ENCODE results near the gene GRIP2.

The GRIP2 gene

DNA sequence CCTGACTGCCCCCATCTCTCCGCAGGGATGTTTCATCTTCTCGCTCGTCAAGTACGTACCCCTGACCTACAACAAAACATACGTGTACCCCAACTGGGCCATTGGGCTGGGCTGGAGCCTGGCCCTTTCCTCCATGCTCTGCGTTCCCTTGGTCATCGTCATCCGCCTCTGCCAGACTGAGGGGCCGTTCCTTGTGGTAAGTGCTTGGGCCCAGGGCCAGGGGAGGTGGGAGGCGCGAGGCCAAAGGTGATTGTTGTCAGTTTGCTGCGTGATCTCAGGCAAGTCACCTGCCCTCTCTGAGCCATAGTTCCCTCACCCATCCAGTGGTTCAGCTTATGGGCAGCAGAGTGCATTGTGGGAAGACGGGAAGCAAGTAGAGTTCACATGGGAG, 58.5 kb downstream of the GRIP2 start:
- no peak for DNase-seq

DNA sequence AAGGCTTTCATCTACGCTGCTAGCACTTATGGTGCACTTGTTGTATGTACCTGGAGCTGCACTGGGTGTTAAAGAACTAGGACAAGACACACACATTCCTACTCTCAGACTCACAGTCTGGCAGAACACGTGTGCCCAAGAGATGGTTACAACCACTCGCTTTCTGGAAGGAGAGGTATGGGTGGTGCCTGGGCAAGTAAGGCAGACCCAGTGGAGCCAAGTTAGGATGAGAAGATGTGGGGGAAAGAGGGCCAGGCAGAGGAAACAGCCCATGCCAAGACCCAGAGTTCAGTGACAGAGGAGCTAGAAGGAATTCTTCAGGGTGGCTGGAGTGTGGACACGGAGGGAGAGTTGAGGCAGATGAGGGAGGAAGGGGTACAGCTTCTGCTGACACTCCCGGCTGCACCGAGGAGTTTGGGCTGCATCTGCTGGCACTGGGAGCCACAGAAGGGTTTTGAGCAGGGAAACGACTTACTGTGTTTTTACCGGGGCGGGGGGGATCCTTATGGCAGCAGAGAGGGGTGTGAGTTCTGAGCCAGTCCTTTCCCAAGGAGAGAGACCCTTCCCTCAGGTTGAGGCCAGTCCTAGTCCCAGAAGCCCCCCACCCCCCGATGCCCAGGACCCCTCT, 59.0 kb downstream of the GRIP2 start:
- no peak for DNase-seq

DNA sequence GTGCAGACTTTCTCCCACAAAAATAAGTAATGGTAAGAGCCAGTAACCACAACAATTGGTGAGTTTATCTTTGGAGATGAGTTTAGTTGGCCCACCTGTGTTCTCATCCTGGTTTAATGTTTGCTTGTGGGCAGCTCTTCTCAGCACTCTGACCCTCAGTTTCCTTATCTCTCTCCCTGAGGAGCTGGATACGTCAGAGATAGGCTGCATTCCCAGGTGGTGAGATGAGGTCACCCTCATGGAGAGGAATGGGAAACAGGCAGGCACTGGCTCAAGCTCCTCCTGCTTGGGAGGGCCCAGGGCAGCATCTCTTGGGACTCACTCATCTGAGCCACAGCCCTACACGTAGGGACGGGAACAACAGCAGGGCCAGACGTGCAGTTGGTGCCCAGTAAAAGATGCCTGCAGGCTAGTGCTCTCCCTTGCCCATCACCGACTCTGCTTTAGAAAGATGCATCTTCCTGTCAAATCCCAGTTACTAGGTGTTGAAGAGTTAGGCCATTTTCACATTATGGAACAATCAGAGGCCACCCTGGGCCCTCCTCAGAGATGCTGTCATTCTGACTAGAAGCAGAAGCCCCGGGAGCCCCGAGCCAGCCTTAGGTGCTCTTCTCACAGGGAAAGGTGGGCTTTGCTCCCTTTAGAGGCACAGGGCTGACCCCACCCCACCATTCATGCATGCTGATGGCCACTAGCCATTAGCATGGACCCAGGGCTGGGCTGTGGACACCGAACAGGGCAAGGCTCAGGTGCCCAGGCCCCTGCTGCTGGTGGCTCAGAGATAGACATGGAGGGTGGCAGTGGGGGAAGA, 59.7 kb downstream of the GRIP2 start:
- DNase-seq: no peak

DNA sequence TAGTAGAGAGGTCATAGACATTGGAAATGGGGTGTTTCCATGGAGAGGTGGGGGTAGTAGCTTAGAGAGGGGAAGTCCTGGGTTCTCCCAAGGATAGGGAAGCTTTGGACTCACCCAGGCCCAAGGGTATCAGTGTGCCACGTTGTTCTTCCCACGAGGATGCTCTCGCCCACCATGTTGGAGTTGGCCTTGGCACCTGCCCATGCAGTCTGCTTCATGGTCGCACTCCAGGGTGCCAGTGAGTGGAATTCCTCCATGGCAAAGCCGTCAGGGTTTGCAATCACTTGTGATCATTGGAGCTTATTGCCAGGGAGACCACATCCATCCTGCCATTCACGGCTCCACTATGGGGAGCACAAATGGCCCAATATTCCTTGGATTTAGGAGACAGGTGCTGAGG, 60.6 kb downstream of the GRIP2 start:
- DNase-seq: no peak

DNA sequence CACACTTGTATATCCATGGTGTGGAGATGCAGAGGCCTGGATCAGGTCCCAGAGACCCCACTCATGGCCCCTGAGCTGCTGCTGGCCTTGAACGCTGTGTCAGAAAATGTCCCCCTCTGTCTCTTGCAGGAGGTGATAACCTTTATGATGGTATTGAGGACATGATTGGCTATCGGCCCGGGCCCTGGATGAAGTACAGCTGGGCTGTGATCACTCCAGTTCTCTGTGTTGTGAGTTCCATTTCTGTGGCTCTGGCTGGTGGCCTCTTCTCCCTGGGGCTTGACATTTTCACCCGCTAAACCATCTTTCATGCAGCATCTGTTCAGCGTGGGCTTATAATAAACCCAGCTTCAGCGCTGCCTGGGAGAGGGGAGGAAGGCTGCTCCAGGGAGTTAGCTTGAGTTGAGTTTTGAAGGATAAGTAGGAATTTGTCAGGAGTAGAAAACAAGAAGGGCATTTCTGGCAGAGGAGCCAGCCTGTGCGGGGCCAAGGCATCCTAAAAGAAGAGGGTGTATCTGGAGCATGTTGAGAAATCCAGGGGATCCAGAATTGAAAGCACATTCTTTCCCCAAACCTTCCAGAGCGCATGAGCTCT, 61.1 kb downstream of the GRIP2 start:
- DNase-seq: no peak

DNA sequence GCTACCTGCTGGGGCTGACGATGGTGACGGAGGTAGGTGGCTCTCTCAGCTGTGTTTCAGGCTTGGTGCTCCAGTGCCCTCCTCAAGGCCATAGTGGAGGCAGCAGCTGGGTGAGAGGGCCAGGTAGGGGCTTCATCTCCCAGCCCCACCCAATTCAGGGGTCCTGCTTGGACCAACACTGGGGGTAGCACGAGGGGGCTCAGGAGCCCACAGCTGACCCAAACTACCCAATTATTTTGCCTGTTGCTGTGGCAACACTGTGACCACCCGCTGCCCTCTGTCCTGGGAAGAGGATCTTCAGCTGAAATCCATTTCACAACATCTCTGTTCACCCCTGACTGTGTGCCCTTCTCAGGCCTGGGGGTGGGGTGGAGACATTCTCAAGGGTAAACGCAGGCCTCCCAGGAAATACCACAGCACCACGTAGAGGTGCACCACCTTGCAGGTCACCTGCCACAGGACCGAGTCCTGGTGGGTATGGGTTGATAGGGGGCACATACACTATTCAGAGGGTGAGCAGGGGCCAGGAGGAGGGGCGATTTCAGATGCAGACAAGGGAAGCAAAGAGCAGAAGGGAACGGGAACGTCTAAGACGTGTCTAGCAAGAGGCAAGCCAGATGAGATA, 62.7 kb downstream of the GRIP2 start:
- DNase-seq: no peak

DNA sequence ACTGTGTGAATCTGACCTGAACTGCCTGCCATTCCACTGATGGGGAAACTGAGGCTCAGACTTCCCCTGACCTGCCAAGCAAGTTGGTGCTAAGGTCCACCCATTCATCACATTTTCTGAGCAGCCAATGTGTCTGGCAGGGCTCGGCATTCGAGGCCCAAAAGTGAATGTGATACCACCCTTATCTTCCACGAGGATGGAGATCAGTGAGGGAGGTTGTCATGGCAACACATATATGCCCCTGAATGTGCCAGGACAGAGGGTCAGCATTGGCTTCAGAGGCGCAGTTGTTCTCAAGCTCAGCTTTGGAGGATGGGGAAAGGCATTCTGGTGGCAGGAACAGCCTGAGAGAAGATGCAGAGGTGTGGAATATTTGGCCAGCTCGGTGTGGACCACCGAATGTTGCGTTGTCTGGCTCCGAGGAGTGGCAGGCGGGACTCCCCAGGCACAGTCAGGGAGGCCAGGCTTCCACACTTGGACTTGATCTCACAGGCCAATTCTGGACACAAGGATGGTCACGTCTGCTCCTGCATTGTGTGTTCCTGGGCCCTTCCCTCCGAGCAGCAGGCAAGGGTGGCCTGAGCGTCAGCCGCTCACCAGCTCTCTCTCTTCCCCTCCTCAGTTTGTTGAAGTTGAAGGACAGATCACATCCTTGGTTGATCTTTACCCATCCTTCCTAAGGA, 63.4 kb downstream of the GRIP2 start:
- no peak for DNase-seq

DNA sequence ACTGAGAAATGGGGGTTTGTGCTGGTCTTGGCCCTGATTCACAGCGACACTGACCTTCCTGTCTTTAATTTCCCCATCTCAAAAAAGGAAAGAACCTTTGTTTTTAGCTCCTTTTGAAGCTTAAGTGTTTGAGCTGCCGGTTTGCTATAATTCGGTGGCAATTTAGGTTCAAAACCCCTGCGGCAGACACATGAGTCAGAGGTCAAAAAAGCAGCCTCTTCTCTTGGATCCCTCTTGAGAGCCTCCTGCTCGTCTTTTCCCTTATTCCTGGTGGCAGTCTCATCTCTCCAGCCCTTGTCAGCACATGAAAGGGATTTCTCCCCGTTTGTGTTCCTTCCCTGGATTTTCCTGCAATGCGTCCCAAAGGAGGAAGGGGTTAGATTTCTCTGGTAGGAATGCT, 64.5 kb downstream of the GRIP2 start:
- no peak for DNase-seq

DNA sequence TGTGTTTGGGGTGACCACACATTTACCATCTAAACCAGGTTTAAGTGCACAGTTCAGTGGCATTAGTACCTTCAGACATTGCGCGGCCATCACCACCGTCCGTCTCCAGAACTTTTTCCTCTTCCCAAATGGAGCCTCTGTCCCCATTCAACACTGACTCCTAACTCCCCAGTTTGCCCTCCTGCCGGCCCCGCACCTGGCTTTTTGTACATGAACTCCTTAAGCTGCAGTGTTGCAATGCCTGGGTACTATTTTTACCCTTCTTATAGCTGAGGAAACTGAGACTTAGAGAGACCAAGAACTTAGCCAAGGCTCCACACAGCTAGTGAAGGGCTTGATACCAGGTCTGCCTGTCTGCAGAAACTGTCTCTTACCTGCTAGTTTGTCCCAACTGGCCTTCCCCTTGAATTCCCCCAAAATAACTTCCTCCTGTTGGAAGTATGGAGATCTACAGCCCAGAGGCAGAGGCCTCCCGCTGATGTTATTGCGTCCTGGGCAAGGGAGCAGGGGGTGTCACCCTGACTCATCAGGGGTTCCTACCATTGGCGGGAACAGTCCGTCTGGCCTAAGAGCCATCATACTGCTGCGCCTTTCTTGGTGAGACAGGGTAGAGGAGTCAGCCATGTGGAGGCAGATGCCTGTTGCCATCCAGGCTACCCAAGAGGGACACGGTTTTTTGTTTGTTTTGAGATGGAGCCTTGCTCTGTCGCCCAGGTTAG, 65.6 kb downstream of the GRIP2 start:
- DNase-seq: no peak

DNA sequence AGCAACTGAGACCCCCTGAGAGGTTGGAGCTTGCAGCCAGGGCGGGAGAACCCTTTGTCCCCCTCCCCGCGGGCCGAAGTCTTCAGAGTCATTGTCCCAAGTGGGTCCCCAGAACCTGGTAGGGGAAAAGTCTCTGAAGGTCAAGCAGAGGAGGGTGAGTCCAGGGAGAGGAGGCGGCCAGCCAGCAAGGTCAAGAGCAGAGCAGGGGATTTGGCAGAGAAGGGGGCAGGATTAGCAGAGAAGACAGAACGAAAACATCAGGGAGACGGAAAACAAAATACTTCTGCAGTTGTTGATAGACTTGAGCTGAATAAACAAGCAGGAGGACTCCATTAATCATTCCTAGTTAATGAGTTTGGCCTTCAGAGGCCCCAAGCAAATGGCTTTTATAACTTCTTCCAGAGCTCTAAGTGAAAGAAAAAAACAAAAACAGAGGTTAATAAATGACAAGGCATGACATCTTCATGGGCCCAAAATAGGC, 66.7 kb downstream of the GRIP2 start:
- DNase-seq: no peak

DNA sequence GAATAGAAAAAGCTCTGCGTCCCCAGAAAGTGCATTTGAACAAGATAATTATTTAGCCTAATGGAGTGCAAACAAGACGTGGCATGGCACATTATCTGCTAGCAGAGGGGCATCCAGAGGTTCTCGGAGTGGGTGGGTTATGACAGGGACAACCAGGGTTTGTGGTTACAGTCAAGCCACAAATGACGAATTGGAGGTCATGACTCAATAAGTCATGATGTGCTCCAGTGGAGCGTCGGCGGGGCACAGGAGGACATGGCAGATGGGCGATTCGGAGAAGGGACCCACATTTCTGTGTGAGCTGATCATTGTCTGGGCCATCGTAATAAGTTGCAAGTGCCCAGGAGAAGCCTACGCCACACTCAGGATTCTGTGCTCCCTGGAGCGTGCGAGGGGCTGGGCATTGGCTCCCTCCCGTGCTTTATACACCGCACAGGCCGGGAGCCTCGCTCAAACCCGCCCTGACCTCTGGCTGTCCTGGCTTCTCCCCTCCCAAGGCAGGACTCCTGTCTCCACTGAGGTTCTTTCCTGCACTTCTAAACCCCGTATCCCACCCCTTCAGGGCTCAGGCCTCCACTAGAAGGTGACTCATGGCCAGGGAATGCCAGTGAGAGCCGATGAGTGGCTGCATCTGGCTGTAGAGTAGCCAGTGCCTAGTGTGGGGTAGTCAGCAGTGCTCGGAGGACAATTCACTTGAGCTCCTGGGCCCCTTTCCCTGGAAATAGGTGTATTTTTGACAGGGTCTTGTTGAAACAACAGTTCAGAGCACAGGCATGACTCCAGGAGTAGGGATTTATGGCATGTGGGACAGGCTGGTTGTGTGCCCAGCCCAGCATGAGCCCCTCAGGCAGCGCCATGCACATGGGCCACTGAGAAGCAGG, 67.4 kb downstream of the GRIP2 start:
- no peak for DNase-seq

DNA sequence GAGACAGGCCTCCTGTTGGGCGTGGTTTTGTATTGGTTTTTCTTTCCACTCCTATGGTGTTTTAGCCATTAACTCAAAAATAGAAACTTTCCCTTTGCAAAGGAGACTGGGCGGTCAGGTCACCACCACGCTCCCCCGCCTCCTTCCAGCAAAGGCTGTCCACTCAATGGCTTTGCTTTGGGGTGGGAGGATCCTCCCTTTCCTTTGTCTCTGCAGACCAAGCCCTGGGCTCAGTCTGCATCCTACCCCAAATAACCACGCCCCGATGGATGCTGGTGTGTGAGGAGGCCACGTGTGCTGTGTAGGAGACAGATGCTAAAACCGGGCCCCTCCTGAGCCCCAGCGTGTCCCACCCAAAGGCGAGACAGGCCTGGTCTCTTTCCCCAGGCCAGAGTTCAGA, 68.5 kb downstream of the GRIP2 start:
- DNase-seq: no peak

DNA sequence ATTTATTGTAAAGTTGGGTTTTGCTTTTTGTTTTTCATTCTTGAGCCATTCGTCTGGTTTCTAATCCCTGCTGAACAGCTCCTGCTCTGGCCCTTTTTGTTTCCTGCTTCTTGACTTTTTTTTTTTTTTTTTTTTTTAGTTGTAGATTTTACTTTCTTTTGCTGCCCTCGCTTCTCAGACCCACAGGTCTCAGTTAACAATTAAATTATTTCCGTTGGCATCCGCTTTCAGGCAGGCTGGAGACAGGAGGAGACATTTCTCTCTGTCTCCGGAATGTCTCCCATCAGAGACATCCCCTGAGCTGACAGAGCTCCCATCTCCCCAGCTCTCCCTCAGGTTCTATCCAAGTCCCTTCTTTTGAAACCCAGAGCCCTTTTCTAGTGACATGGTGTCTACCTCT, 69.1 kb downstream of the GRIP2 start:
- no peak for DNase-seq

DNA sequence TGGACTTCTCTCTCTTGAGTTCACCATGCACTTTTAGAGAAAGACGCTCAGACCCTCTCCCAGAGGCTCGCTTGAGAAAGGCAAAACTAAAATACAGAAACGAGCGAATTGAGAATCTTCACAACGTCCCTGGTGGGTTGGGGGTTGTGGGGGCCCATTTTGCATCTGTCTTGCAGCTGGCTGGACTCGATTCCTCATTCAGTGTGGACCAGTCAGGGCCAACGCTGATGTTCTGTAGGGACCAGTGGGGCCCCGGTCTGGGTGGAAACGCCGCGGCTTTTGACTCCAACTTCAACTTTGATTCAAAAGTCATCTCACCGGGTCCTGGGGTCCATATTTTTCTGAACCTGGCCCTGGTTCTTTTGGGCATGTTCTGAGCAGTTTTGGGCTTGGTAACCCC, 69.7 kb downstream of the GRIP2 start:
- no peak for DNase-seq

DNA sequence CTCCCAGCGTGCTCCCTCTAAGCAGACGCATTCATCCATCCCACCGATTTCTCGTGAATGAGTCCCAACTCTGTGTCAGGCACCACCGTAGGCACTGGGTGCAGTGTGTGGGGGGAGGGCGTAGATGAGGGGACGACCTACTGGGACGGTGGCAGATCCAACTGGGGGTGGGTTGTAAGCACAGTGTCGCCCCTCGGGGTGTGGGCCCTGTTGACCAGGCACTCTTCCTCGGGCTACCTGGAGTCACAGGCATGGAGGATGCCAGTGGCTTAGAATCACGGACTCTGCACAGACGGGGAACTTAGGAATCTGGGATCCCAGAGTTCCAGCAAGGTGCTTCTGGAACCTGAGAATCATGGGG, 71.5 kb downstream of the GRIP2 start:
- no peak for DNase-seq

DNA sequence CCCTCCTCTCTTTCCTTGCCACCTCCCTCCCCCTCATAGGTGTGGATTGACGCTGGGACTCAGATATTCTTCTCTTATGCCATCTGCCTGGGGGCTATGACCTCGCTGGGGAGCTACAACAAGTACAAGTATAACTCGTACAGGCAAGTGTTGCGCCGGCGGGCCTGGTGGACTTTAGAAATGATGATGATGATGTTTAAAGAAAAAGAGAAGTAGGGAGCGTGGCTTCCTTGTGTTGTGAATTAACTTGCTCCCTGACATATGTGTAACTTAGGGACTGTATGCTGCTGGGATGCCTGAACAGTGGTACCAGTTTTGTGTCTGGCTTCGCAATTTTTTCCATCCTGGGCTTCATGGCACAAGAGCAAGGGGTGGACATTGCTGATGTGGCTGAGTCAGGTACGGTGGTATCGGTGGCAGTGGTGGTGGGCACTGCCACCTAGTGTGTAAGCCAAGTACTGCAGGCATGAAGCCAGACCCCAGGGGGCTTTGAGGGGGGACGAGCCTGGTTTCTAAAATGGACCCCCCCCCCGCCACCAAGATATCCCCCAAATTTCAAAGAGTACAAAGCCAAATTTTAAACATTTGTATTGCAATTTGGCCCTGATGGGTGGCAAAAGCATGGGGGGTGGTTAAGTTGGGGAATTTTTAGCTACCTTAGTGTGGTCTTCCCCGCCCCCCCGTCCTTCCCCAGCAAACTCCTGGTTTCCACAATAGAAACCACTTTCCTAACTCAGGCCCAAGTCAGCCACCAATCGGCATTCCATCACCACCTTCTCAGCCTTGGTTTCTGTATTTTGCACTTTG, 72.1 kb downstream of the GRIP2 start:
- DNase-seq: no peak

DNA sequence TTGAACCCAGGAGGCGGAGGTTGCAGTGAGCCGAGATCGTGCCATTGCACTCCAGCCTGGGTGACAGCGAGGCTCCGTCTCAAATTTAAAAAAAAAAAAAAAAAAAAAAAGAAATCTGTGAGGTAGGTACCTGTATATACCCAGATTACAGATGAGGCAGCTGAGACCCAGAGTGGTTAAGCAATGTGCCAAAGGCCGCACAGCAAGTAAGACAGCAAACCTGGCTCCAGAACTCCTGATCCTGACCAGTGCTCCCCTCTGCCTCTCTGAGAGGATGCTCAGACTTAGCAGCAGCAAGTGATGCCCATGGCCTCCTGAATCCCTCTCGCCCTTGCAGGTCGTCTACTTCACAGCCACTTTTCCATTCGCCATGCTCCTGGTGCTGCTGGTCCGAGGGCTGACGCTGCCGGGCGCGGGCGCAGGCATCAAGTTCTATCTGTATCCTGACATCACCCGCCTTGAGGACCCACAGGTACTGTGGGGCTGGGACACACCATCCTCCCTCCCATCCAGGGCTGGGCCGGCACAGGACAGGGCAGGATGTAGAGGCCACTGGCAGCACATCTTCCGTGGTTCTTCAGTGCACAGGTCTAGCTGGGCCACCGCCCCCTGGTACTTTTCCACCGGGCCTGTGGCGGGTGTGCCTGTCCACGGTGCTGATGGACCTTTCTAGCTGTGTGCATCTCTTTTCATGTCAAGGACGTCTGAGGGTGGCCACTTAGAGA, 73.8 kb downstream of the GRIP2 start:
- no peak for DNase-seq

DNA sequence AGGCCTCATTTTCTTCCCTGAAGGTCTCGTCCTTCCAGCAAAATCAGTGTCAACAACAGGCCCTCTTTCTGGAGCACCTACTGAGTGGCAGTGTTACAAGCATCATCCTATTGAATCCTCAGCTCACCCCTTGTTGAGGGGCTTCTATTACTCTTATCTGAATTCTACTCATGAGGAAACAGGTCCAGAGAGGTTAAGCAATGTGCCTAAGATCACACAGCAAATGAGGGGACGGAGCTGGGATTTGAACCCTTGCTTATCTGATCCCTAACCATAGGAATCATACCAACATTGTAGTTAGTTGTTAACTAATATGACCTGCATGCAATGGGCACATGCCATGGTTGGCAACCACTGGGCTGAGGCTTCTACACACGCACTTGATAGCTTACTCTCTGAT, 74.7 kb downstream of the GRIP2 start:
- no peak for DNase-seq

DNA sequence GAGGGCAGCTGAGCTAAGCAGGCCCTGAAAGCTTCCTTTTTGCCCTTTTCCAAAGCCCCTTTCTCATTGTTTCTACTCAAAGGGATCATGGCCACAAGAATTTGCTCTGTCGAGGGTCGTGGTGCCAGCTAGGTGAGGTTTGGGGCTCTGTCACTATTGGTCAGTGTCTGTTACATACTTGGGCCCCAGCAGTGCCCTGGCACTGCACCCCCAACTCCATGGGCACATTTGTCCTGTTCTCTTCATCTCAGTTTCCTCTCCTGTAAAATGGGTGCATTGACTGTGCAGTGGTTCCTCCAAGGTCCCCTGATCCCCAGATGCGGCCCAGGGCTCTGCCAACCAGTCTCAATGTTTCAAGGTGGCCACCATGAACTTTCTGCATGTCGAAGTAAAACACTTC, 75.6 kb downstream of the GRIP2 start:
- no peak for DNase-seq

DNA sequence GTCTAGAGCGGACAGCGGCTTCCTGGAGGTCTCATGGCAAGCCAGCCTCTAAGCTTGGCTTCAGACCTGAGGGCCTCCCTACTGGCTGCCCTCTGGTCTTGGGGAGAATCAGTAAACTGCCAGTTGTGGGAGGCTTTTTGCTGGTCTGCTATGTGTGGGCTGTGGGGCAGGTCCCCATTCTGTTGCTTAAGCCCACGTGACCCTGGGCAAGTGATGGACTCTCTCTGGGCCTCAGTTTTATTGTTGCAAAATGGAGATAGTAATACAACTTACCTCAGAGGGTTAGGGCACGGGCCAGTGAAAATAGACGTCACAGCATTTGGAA, 76.0 kb downstream of the GRIP2 start:
- DNase-seq: no peak

Data from NCI-H2029 (cell line).